ENCODE results near the gene IGSF5. TPM values are rescaled to one million over a fixed set of nuclear protein-coding genes. Genes with fewer than 3 reads are reported as not detected.

The IGSF5 gene
- total and polyA plus RNA-seq, 2 donors (not counting 1 experiment from before 2014, with no cell fraction given), result not detected

- Mint-ChIP-seq H3K9me3 (ENCODE audit: insufficient read depth) (peaks cover 7% of the 10 kb centered on the region), H3K4me3 (no peak overlapping the region), H3K4me1 (no peaks in the 10 kb centered on the region), H3K27me3 (no peaks in the 10 kb centered on the region), H3K27ac (no peak overlapping the region)
- Histone ChIP-seq H3K79me2 (ENCODE audit: control insufficient read depth, insufficient read depth, low read length) (no peaks in the 10 kb centered on the region), H3K9ac (ENCODE audit: low read length) (no peak overlapping the region), H2AFZ (ENCODE audit: insufficient read depth, low read depth, low read length, poor library complexity, severe bottlenecking) (no peak overlapping the region), H3K36me3 (replicated peaks in 1 of 2; ENCODE audit: control extremely low read depth in 1 of 2, control insufficient read depth in 1 of 2, extremely low read depth in 1 of 2, insufficient read depth in 2 of 2, low read length in 1 of 2) (no peaks in the 10 kb centered on the region), H3K4me3 (ENCODE audit: control extremely low read depth in 1 of 5, extremely low read depth in 1 of 5, insufficient read depth in 1 of 5, low read depth in 2 of 5, low read length in 4 of 5) (no peak overlapping the region), H4K20me1 (ENCODE audit: control insufficient read depth, insufficient read depth, low read length, poor library complexity, severe bottlenecking) (no peaks in the 10 kb centered on the region), H3K27me3 (replicated peaks in 1 of 4; ENCODE audit: control extremely low read depth in 1 of 4, control insufficient read depth in 3 of 4, insufficient read depth in 4 of 4, low read length in 3 of 4) (no peaks in the 10 kb centered on the region), H3K27ac (ENCODE audit: low read length in 2 of 2) (no peak overlapping the region), H3K4me2 (replicated peaks; ENCODE audit: low read depth, low read length, poor library complexity, severe bottlenecking) (no peak overlapping the region), H3K4me1 (ENCODE audit: control insufficient read depth in 2 of 2, insufficient read depth in 2 of 2, low read length in 2 of 2) (no peaks in the 10 kb centered on the region), H3K9me3 (ENCODE audit: control extremely low read depth in 1 of 3, control insufficient read depth in 2 of 3, insufficient read depth in 1 of 3, low read length in 2 of 3) (peaks cover 0 to 12% (median 0%) of the 10 kb centered on the region in 3 donors)
- no peak for DNase-seq
- intact Hi-C loops (cut with micrococcal nuclease), result no loop called here
- no CpG with 5 or more reads among the region's 1 CpG for WGBS (ENCODE audit: insufficient coverage)
- CTCF ChIA-PET, result no interaction called here
- TF ChIP-seq CTCF (IDR thresholded peaks at IDR 0.05), result no peak
- TF ChIP-seq EZH2 (IDR thresholded peaks at IDR 0.05; ENCODE audit: borderline replicate concordance, insufficient read depth, low read depth, low read length, poor library complexity, severe bottlenecking), result no peak
- POLR2A ChIA-PET, result no interaction called here
- ATAC-seq (ENCODE audit: low read depth), result no peak
Measured at GRCh38 chr21:39803393-39803792, 58.4 kb downstream of the IGSF5 start.

GRCh38 chr21:39804240-39804639, 59.3 kb downstream of the IGSF5 start:
- peaks cover 9% of the 10 kb centered on the region for H3K9me3 Mint-ChIP-seq (ENCODE audit: insufficient read depth)
- no peak overlapping the region for H3K4me2 ChIP-seq (replicated peaks; ENCODE audit: low read depth, low read length, poor library complexity, severe bottlenecking)
- H3K9ac ChIP-seq (ENCODE audit: low read length), result no peak overlapping the region
- H2AFZ ChIP-seq (ENCODE audit: insufficient read depth, low read depth, low read length, poor library complexity, severe bottlenecking), result no peak overlapping the region
- no peaks in the 10 kb centered on the region for H3K79me2 ChIP-seq (ENCODE audit: control insufficient read depth, insufficient read depth, low read length)
- H3K9me3 ChIP-seq (ENCODE audit: control extremely low read depth in 1 of 3, control insufficient read depth in 2 of 3, insufficient read depth in 1 of 3, low read length in 2 of 3), result peaks cover 0 to 5% (median 0%) of the 10 kb centered on the region in 3 donors
- no peaks in the 10 kb centered on the region for H3K27me3 ChIP-seq (replicated peaks in 1 of 4; ENCODE audit: control extremely low read depth in 1 of 4, control insufficient read depth in 3 of 4, insufficient read depth in 4 of 4, low read length in 3 of 4)
- no peak for TF ChIP-seq CTCF (IDR thresholded peaks at IDR 0.05)
- TF ChIP-seq EZH2 (IDR thresholded peaks at IDR 0.05; ENCODE audit: borderline replicate concordance, insufficient read depth, low read depth, low read length, poor library complexity, severe bottlenecking), result no peak
- no peak overlapping the region for H3K4me3 Mint-ChIP-seq
- intact Hi-C loops (cut with micrococcal nuclease), result no loop called here
- ATAC-seq (ENCODE audit: low read depth), result no peak
- no peaks in the 10 kb centered on the region for H3K27me3 Mint-ChIP-seq
- WGBS (ENCODE audit: insufficient coverage), result no CpG with 5 or more reads among the region's 3 CpGs
- no peak overlapping the region for H3K27ac ChIP-seq (ENCODE audit: low read length in 2 of 2)
- CTCF ChIA-PET, result no interaction called here
- POLR2A ChIA-PET, result no interaction called here
- H3K36me3 ChIP-seq (replicated peaks in 1 of 2; ENCODE audit: control extremely low read depth in 1 of 2, control insufficient read depth in 1 of 2, extremely low read depth in 1 of 2, insufficient read depth in 2 of 2, low read length in 1 of 2), result no peaks in the 10 kb centered on the region
- H3K4me3 ChIP-seq (ENCODE audit: control extremely low read depth in 1 of 5, extremely low read depth in 1 of 5, insufficient read depth in 1 of 5, low read depth in 2 of 5, low read length in 4 of 5), result no peak overlapping the region
- no peak overlapping the region for H3K27ac Mint-ChIP-seq
- no peaks in the 10 kb centered on the region for H3K4me1 Mint-ChIP-seq
- no peaks in the 10 kb centered on the region for H4K20me1 ChIP-seq (ENCODE audit: control insufficient read depth, insufficient read depth, low read length, poor library complexity, severe bottlenecking)
- no peak for DNase-seq
- no peaks in the 10 kb centered on the region for H3K4me1 ChIP-seq (ENCODE audit: control insufficient read depth in 2 of 2, insufficient read depth in 2 of 2, low read length in 2 of 2)
